Activated CD8-positive, alpha-beta T cell treated with anti-CD3 and anti-CD28 coated beads, Interleukin-2, amount 10 ng/mL, durations not matched to agents 7 days and 5 days (primary cell): ENCODE measurements around the gene IRF4. TPM values are rescaled to one million over a fixed set of nuclear protein-coding genes. Genes with fewer than 3 reads are reported as not detected.

Experiments
- ATAC-seq: fragments of 150-1000 bp; cut with Tn5 transposase; one replicate; pipeline ENCODE4 v1.10.0; 2021; ENCODE audit warnings: moderate library complexity
- CTCF ChIA-PET: fragments of 350-600 bp; sonication (Branson Sonifier 250); formaldehyde crosslinking; loops from one replicate; lab custom pipeline; 2021; ENCODE audit warnings: antibody characterized with exemption; lab: Charles Lee
- POLR2A ChIA-PET: fragments of 350-600 bp; sonication (Branson Sonifier 250); formaldehyde crosslinking; loops from one replicate; lab custom pipeline; 2021; ENCODE audit warnings: antibody characterized with exemption; lab: Charles Lee
- DNase-seq: peaks from one replicate; pipeline ENCODE4 v3.0.0-alpha.2; 2020
- H3K27ac Mint-ChIP-seq: one replicate; pipeline ENCODE4 v1.8.0; 2021; ENCODE audit warnings: mild to moderate bottlenecking, mixed read lengths
- H3K27me3 Mint-ChIP-seq: one replicate; pipeline ENCODE4 v1.8.0; 2021; ENCODE audit warnings: low read depth, mixed read lengths
- H3K36me3 Mint-ChIP-seq: one replicate; pipeline ENCODE4 v1.8.0; 2021; ENCODE audit warnings: low read depth, mixed read lengths
- H3K4me1 Mint-ChIP-seq: one replicate; pipeline ENCODE4 v1.8.0; 2021; ENCODE audit warnings: low read depth, mixed read lengths
- H3K4me3 Mint-ChIP-seq: one replicate; pipeline ENCODE4 v1.8.0; 2021; ENCODE audit warnings: mild to moderate bottlenecking, mixed read lengths
- H3K9me3 Mint-ChIP-seq: one replicate; pipeline ENCODE4 v1.8.0; 2022; ENCODE audit warnings: mixed read lengths; ENCODE audit not compliant: insufficient read depth
- total RNA-seq, 2 experiments: library from RNA; stranded (reverse); gene quantifications; one replicate each; pipeline ENCODE4 v1.2.3, GENCODE V29; 2021

The IRF4 gene
- total RNA-seq, 2 experiments from 2014 or later = 91.2 to 95.2 TPM

GRCh38 chr6:402901-403658, 11.5 kb downstream of the IRF4 start:
- ChIA-PET POLR2A (interaction anchor here (0.7 to 15.9 kb wide), 17 partner anchors 9 to 209 kb away, joined by 3 to 231 read pairs (median 7); partner anchors contain the start of gene IRF4), CTCF (interaction anchor here (0.7 to 5.5 kb wide), 12 partner anchors 10 to 214 kb away, joined by 3 to 71 read pairs (median 4); partner anchors contain the start of gene IRF4)
- ATAC-seq (peak; percentile 14), DNase-seq (peak; percentile 42)
- Mint-ChIP-seq H3K9me3 (no peaks in the 10 kb centered on the region), H3K4me3 (peak overlapping the region; percentile 75), H3K27me3 (no peaks in the 10 kb centered on the region), H3K36me3 (peaks cover 92% of the 10 kb centered on the region), H3K27ac (peak overlapping the region; percentile 88), H3K4me1 (peaks cover 92% of the 10 kb centered on the region)

GRCh38 chr6:403659-404655, 12.4 kb downstream of the IRF4 start:
- DNase-seq = peak; percentile 51
- Mint-ChIP-seq H3K4me1 (peaks cover 92% of the 10 kb centered on the region), H3K9me3 (no peaks in the 10 kb centered on the region), H3K36me3 (peaks cover 93% of the 10 kb centered on the region), H3K27me3 (no peaks in the 10 kb centered on the region), H3K4me3 (peak overlapping the region; percentile 75), H3K27ac (peak overlapping the region; percentile 88)
- ChIA-PET CTCF (interaction anchor here (0.6 to 5.5 kb wide), 17 partner anchors 10 to 215 kb away, joined by 3 to 71 read pairs (median 4); partner anchors contain the start of gene IRF4), POLR2A (interaction anchor here (0.7 to 15.9 kb wide), 17 partner anchors 9 to 189 kb away, joined by 3 to 231 read pairs (median 7); partner anchors contain the start of gene IRF4)
- ATAC-seq = peak; percentile 40

- ATAC-seq = peak; percentile 38
- Mint-ChIP-seq H3K4me3 (peak overlapping the region; percentile 75), H3K27ac (peak overlapping the region; percentile 88), H3K36me3 (peaks cover 93% of the 10 kb centered on the region), H3K4me1 (peaks cover 85% of the 10 kb centered on the region), H3K9me3 (no peaks in the 10 kb centered on the region), H3K27me3 (no peaks in the 10 kb centered on the region)
- DNase-seq = peak; percentile 51
- POLR2A ChIA-PET = interaction anchor here (0.9 to 15.9 kb wide), 9 partner anchors 8 to 148 kb away, joined by 3 to 231 read pairs (median 12); partner anchors contain the start of gene IRF4
- CTCF ChIA-PET = interaction anchor here (0.7 to 5.5 kb wide), 19 partner anchors 7 to 251 kb away, joined by 3 to 71 read pairs (median 5); partner anchors contain the start of gene IRF4
Observed at GRCh38 chr6:404685-405423, 13.3 kb downstream of the IRF4 start.

GRCh38 chr6:408148-408547, 16.6 kb downstream of the IRF4 start:
- POLR2A ChIA-PET = interaction anchor here (2.5 to 15.9 kb wide), 2 partner anchors 14 to 24 kb away, joined by 7 to 231 read pairs; partner anchors contain the start of gene IRF4
- peaks cover 63% of the 10 kb centered on the region for H3K4me1 Mint-ChIP-seq
- H3K4me3 Mint-ChIP-seq = no peak overlapping the region
- ATAC-seq = no peak
- no peaks in the 10 kb centered on the region for H3K9me3 Mint-ChIP-seq
- peak overlapping the region; percentile 71 for H3K27ac Mint-ChIP-seq
- no peaks in the 10 kb centered on the region for H3K27me3 Mint-ChIP-seq
- CTCF ChIA-PET = interaction anchor here (0.5 to 1.6 kb wide), 3 partner anchors 16 to 158 kb away, joined by 3 read pairs; partner anchors contain the start of gene IRF4
- H3K36me3 Mint-ChIP-seq = peaks cover 93% of the 10 kb centered on the region
- DNase-seq = no peak

- Mint-ChIP-seq H3K27me3 (no peaks in the 10 kb centered on the region), H3K4me3 (no peak overlapping the region), H3K4me1 (peaks cover 58% of the 10 kb centered on the region), H3K36me3 (peaks cover 93% of the 10 kb centered on the region), H3K9me3 (no peaks in the 10 kb centered on the region), H3K27ac (peak overlapping the region; percentile 58)
- DNase-seq (no peak), ATAC-seq (no peak)
- ChIA-PET CTCF (interaction anchor here (0.7 to 1.6 kb wide), 7 partner anchors 14 to 218 kb away, joined by 3 to 5 read pairs (median 3); partner anchors contain the start of gene IRF4), POLR2A (interaction anchor here (0.8 to 15.9 kb wide), 3 partner anchors 15 to 26 kb away, joined by 3 to 231 read pairs (median 7); partner anchors contain the start of gene IRF4)
Observed at GRCh38 chr6:408599-409102, 17.1 kb downstream of the IRF4 start.

GRCh38 chr6:409370-409972, 17.9 kb downstream of the IRF4 start:
- POLR2A ChIA-PET = interaction anchor here (0.6 to 15.9 kb wide), 6 partner anchors 16 to 225 kb away, joined by 3 to 231 read pairs (median 4); partner anchors contain the start of gene IRF4
- CTCF ChIA-PET = interaction anchor here (0.7 to 1.6 kb wide), 5 partner anchors 15 to 219 kb away, joined by 3 to 5 read pairs (median 4); no protein-coding TSS in a partner anchor
- Mint-ChIP-seq H3K36me3 (peaks cover 93% of the 10 kb centered on the region), H3K27ac (no peak overlapping the region), H3K4me3 (no peak overlapping the region), H3K27me3 (no peaks in the 10 kb centered on the region), H3K9me3 (peaks cover 7% of the 10 kb centered on the region), H3K4me1 (peaks cover 51% of the 10 kb centered on the region)
- DNase-seq (no peak), ATAC-seq (no peak)

- Mint-ChIP-seq H3K4me3 (no peak overlapping the region), H3K36me3 (peaks cover 90% of the 10 kb centered on the region), H3K27ac (peak overlapping the region; percentile 10), H3K4me1 (peaks cover 42% of the 10 kb centered on the region), H3K27me3 (no peaks in the 10 kb centered on the region), H3K9me3 (peaks cover 20% of the 10 kb centered on the region)
- POLR2A ChIA-PET = interaction anchor here (0.7 to 15.9 kb wide), 8 partner anchors 8 to 21 kb away, joined by 3 to 231 read pairs (median 4); partner anchors contain the start of gene IRF4
- DNase-seq (no peak), ATAC-seq (no peak)
- CTCF ChIA-PET = interaction anchor here (0.9 to 1.7 kb wide), 3 partner anchors 21 to 221 kb away, joined by 3 to 4 read pairs (median 3); no protein-coding TSS in a partner anchor
Observed at GRCh38 chr6:410555-411395, 19.2 kb downstream of the IRF4 start.

- CTCF ChIA-PET = interaction anchor here (0.9 to 1.9 kb wide), 6 partner anchors 10 to 222 kb away, joined by 3 to 9 read pairs (median 4); no protein-coding TSS in a partner anchor
- Mint-ChIP-seq H3K27me3 (no peaks in the 10 kb centered on the region), H3K9me3 (peaks cover 28% of the 10 kb centered on the region), H3K36me3 (peaks cover 92% of the 10 kb centered on the region), H3K4me1 (peaks cover 38% of the 10 kb centered on the region), H3K27ac (no peak overlapping the region), H3K4me3 (no peak overlapping the region)
- ATAC-seq (no peak), DNase-seq (no peak)
- POLR2A ChIA-PET = interaction anchor here (0.7 to 15.9 kb wide), 10 partner anchors 8 to 78 kb away, joined by 3 to 231 read pairs (median 4); partner anchors contain the start of gene IRF4
Observed at GRCh38 chr6:411402-412145, 20.0 kb downstream of the IRF4 start.
